GM23338 (cell line): ENCODE results near the gene SUPT3H. TPM values are rescaled to one million over a fixed set of nuclear protein-coding genes. Genes with fewer than 3 reads are reported as not detected.

Experiments used
- ATAC-seq: fragments of 200-7000 bp; cut with Tn5 transposase; 3 replicates; pipeline ENCODE4 v1.9.1; 2020
- DNase-seq: peaks from one replicate; pipeline ENCODE4 v3.0.0-alpha.2; 2015; ENCODE audit warnings: low spot score
- H2AFZ ChIP-seq: fragments of 200-600 bp; sonication (generic); 2 replicates; pipeline ENCODE4 v1.8.0; 2016; ENCODE audit warnings: antibody characterized with exemption, mild to moderate bottlenecking, moderate library complexity
- H3F3A ChIP-seq: fragments of 200-600 bp; sonication (generic); replicated peaks from 2 replicates; pipeline ENCODE4 v1.8.0; 2017; ENCODE audit warnings: antibody characterized with exemption, mixed run types, low read depth
- H3K27ac ChIP-seq: fragments of 200-600 bp; sonication (generic); 2 replicates; pipeline ENCODE4 v1.6.1; 2016; ENCODE audit warnings: low read depth
- H3K27me3 ChIP-seq: fragments of 200-600 bp; sonication (generic); 2 replicates; pipeline ENCODE4 v1.8.0; 2016; ENCODE audit warnings: mild to moderate bottlenecking, mixed run types, moderate library complexity; ENCODE audit not compliant: insufficient read depth
- H3K36me3 ChIP-seq: fragments of 200-600 bp; sonication (generic); 2 replicates; pipeline ENCODE4 v1.8.0; 2016; ENCODE audit warnings: mild to moderate bottlenecking; ENCODE audit not compliant: insufficient read depth
- H3K4me1 ChIP-seq: fragments of 200-600 bp; sonication (generic); 2 replicates; pipeline ENCODE4 v1.8.0; 2016; ENCODE audit warnings: mild to moderate bottlenecking, moderate library complexity; ENCODE audit not compliant: insufficient read depth
- H3K4me2 ChIP-seq: fragments of 200-600 bp; sonication (generic); 2 replicates; pipeline ENCODE4 v1.7.1; 2017; ENCODE audit warnings: mixed run types
- H3K4me3 ChIP-seq: fragments of 200-600 bp; sonication (generic); 2 replicates; pipeline ENCODE4 v1.6.1; 2016; ENCODE audit warnings: mixed run types
- H3K79me2 ChIP-seq: fragments of 200-600 bp; sonication (generic); replicated peaks from 2 replicates; pipeline ENCODE4 v1.8.0; 2017; ENCODE audit warnings: mild to moderate bottlenecking; ENCODE audit not compliant: insufficient read depth
- H3K9me2 ChIP-seq: fragments of 200-600 bp; sonication (generic); 2 replicates; pipeline ENCODE4 v1.8.0; 2017; ENCODE audit not compliant: insufficient read depth
- H4K20me1 ChIP-seq: fragments of 200-600 bp; sonication (generic); replicated peaks from 2 replicates; pipeline ENCODE4 v1.8.0; 2017; ENCODE audit warnings: mild to moderate bottlenecking; ENCODE audit not compliant: insufficient read depth
- H3K27ac Mint-ChIP-seq: 2 replicates; pipeline ENCODE4 v1.8.0; 2020; ENCODE audit warnings: inconsistent platforms, mild to moderate bottlenecking, moderate library complexity, mixed read lengths
- H3K27me3 Mint-ChIP-seq: 3 replicates; pipeline ENCODE4 v1.8.0; 2022; ENCODE audit warnings: low read depth, mild to moderate bottlenecking, moderate library complexity, mixed read lengths, inconsistent platforms; ENCODE audit not compliant: insufficient read depth, poor library complexity
- H3K36me3 Mint-ChIP-seq: 3 replicates; pipeline ENCODE4 v1.8.0; 2021; ENCODE audit warnings: low read depth, mild to moderate bottlenecking, inconsistent platforms, moderate library complexity, mixed read lengths
- H3K4me1 Mint-ChIP-seq: 3 replicates; pipeline ENCODE4 v1.8.0; 2020; ENCODE audit warnings: mild to moderate bottlenecking, inconsistent platforms, mixed read lengths
- H3K4me3 Mint-ChIP-seq: 3 replicates; pipeline ENCODE4 v1.8.0; 2021; ENCODE audit warnings: moderate library complexity, mild to moderate bottlenecking, inconsistent platforms, mixed read lengths
- H3K9me3 Mint-ChIP-seq: 3 replicates; pipeline ENCODE4 v1.8.0; 2020; ENCODE audit warnings: moderate library complexity, mild to moderate bottlenecking, inconsistent platforms, mixed read lengths
- CREB1 ChIP-seq: fragments of 250-450 bp; sonication (Bioruptor Pico); IDR thresholded peaks from 2 replicates; pipeline ENCODE4 v1.5.0; 2020; ENCODE audit warnings: low read depth, mild to moderate bottlenecking, moderate library complexity
- EZH2 ChIP-seq: fragments of 200-600 bp; sonication (generic); IDR thresholded peaks from one replicate; pipeline ENCODE4 v1.8.0; 2017; ENCODE audit warnings: antibody characterized with exemption, mild to moderate bottlenecking, low read depth; ENCODE audit not compliant: unreplicated experiment
- EZH2phosphoT487 ChIP-seq: fragments of 200-600 bp; sonication (generic); IDR thresholded peaks from one replicate; pipeline ENCODE4 v1.8.1; 2018; ENCODE audit warnings: antibody characterized with exemption; ENCODE audit not compliant: unreplicated experiment
- JUNB ChIP-seq: IDR thresholded peaks from one replicate; pipeline ENCODE4 v1.6.1; 2016; ENCODE audit warnings: antibody characterized with exemption; ENCODE audit not compliant: unreplicated experiment
- NANOG ChIP-seq: IDR thresholded peaks from 2 replicates; pipeline ENCODE4 v1.6.1; 2016; ENCODE audit warnings: antibody characterized with exemption, borderline replicate concordance
- POLR2AphosphoS5 ChIP-seq: IDR thresholded peaks from 2 replicates; pipeline ENCODE4 v1.6.1; 2016; ENCODE audit warnings: antibody characterized with exemption, low read depth
- STAT1 ChIP-seq: IDR thresholded peaks from one replicate; pipeline ENCODE4 v1.6.1; 2016; ENCODE audit warnings: antibody characterized with exemption; ENCODE audit not compliant: unreplicated experiment
- ZNF114 ChIP-seq: fragments of 250-450 bp; sonication (Bioruptor Pico); IDR thresholded peaks from 2 replicates; pipeline ENCODE4 v1.5.0; 2020; ENCODE audit warnings: mild to moderate bottlenecking, moderate library complexity
- polyA plus RNA-seq: library from polyadenylated mRNA; unstranded; fragments of >200 nt; fragmentation: Nextera tagmentation; extraction: Ambion mirVana; gene quantifications from 2 replicates; pipeline ENCODE4 v1.2.1, GENCODE V29; 2016
- total RNA-seq: library from RNA; depleted of rRNA; stranded (reverse); fragments of >200 nt; shearing (Covaris generic); gene quantifications from 2 replicates; pipeline ENCODE4 v1.2.3, GENCODE V29; 2014
- TF ChIP-seq, protein P1 (sequence below), 2 experiments: fragments of 200-600 bp in 1 of 2; sonication (generic) in 1 of 2; conservative IDR thresholded peaks; 2 replicates each; pipeline versions ENCODE4 v1.5.1 to v1.6.1; 2016 to 2017; ENCODE audit warnings: antibody characterized with exemption in 2 of 2, low read depth in 2 of 2, mild to moderate bottlenecking in 2 of 2, moderate library complexity in 1 of 2
- TF ChIP-seq, protein P2 (sequence below): IDR thresholded peaks from 2 replicates; pipeline ENCODE4 v1.6.1; 2016; ENCODE audit warnings: antibody characterized with exemption

The SUPT3H gene
- total and polyA plus RNA-seq, 2 experiments from 2014 or later, result 11.4 to 30.1 TPM

DNA sequence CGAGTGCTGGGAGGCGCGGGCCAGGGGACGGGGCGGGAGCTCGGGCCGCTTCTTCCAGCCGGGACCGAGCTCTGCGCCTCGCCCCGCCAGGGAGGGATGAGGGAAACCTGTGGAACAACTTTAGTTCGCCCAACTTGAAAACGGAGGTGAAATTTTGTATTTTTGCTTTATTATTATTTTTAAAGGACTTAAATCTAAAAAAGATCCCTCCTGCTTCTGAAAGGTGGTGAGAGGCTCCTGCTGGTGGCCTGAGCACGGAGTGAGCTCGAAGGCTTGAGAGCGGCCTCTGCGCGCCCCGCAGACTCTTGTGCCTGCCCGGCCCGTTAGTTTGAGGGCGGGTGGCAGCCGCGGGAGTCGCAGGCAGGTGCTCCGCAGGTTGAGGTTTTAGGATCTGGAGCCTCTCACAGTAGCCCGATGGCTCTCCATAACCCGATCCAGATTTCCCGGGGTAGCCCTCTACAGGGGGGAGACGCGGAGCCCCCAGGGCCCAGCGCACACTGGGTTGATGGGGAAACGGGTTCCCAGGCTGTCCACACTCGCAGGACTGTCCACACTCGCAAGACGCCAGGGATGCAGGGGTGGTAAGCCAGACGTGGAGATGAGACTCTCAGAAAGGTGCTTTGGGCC, 46.2 kb upstream of the SUPT3H start:
- H3K9me3 Mint-ChIP-seq, result no peaks in the 10 kb centered on the region
- no peaks in the 10 kb centered on the region; the same call in 2 of the 3 replicates for H3K36me3 Mint-ChIP-seq
- peak overlapping the region; percentile 90 for H3K4me3 ChIP-seq
- H3K27ac ChIP-seq, result no peak overlapping the region
- H3K4me2 ChIP-seq, result peak overlapping the region; percentile 94
- H3K9me2 ChIP-seq, result no peaks in the 10 kb centered on the region
- H3K27ac Mint-ChIP-seq, result no peak overlapping the region
- peaks cover 55% of the 10 kb centered on the region for H3K27me3 Mint-ChIP-seq
- H4K20me1 ChIP-seq, result no peaks in the 10 kb centered on the region
- no peaks in the 10 kb centered on the region for H3F3A ChIP-seq
- ATAC-seq (peak; percentile 37), DNase-seq (peak; percentile 64)
- no peaks in the 10 kb centered on the region for H3K36me3 ChIP-seq
- peaks cover 27% of the 10 kb centered on the region for H3K4me1 Mint-ChIP-seq
- peaks cover 30% of the 10 kb centered on the region for H3K4me1 ChIP-seq
- H2AFZ ChIP-seq, result peak overlapping the region; percentile 98
- H3K79me2 ChIP-seq, result no peaks in the 10 kb centered on the region
- TF ChIP-seq EZH2 (peak; percentile 54), NANOG (no peak), EZH2phosphoT487 (peak; percentile 61), POLR2AphosphoS5 (no peak)
- H3K4me3 Mint-ChIP-seq, result peak overlapping the region; percentile 85
- peaks cover 79% of the 10 kb centered on the region for H3K27me3 ChIP-seq

DNA sequence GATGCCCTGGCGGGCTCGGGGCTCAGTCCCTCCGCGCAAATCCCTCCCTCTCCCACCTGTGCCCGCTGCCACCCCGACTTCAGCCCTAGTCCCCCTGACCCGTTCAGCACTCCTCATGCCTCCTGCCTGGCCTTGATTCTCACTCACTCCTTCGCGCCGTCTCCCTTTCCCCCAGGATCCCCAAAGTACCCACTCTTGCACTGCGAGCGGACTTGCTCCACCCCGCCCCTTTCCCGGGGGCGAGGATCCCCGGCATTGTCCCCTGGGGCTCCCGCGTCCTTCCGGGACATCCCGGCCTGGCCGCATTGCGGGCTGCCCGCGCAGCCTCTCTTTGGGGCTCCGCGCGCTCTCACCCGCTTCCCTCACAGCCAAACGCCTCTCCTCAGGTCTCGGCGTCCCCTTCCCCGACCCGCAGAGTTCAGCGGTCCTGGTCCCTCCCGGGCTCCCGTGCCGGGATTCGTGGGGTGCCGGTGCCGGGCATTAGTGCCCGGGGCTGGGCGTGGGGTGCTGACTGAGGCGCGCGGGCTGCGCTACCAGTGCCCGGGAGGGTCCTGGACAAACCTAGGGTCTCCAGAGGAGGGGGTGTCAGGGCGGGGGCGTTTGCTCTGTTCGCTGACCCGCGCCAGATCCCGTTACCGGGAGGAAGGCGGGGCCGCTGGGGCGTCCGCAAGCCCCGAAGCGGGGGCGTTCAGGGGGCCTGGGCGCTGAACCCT, 45.5 kb upstream of the SUPT3H start:
- Histone ChIP-seq H3K4me1 (peaks cover 33% of the 10 kb centered on the region), H2AFZ (peak overlapping the region; percentile 98), H3K4me3 (peak overlapping the region; percentile 90), H3K79me2 (no peaks in the 10 kb centered on the region), H3K4me2 (peak overlapping the region; percentile 94), H3F3A (no peaks in the 10 kb centered on the region), H3K36me3 (no peaks in the 10 kb centered on the region), H3K27ac (no peak overlapping the region), H4K20me1 (no peaks in the 10 kb centered on the region), H3K27me3 (peaks cover 86% of the 10 kb centered on the region), H3K9me2 (no peaks in the 10 kb centered on the region)
- DNase-seq (peak; percentile 66), ATAC-seq (peak; percentile 45)
- Mint-ChIP-seq H3K4me3 (peak overlapping the region; percentile 85), H3K27ac (no peak overlapping the region), H3K4me1 (peaks cover 27% of the 10 kb centered on the region), H3K27me3 (peaks cover 62% of the 10 kb centered on the region), H3K9me3 (no peaks in the 10 kb centered on the region), H3K36me3 (no peaks in the 10 kb centered on the region; the same call in 2 of the 3 replicates)
- TF ChIP-seq POLR2AphosphoS5, result peak; percentile 38; the same call in 1 of the 2 replicates
- TF ChIP-seq EZH2, result peak; percentile 6
- no peak for TF ChIP-seq NANOG

DNA sequence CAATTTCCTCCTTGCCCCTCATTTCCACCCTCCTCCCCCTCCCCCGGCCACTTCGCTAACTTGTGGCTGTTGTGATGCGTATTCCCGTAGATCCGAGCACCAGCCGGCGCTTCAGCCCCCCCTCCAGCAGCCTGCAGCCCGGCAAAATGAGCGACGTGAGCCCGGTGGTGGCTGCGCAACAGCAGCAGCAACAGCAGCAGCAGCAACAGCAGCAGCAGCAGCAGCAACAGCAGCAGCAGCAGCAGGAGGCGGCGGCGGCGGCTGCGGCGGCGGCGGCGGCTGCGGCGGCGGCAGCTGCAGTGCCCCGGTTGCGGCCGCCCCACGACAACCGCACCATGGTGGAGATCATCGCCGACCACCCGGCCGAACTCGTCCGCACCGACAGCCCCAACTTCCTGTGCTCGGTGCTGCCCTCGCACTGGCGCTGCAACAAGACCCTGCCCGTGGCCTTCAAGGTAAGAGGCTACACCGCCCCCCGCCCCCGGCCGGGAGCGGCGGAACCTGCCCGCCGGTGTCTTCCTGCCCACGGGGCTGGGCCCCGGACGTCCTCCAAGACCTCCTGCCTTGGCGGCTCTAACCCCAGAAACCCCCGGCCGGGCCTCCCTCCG, 44.9 kb upstream of the SUPT3H start:
- DNase-seq, result peak; percentile 62
- Histone ChIP-seq H3K27me3 (peaks cover 92% of the 10 kb centered on the region), H3K27ac (no peak overlapping the region), H3F3A (no peaks in the 10 kb centered on the region), H3K4me1 (peaks cover 33% of the 10 kb centered on the region), H3K79me2 (no peaks in the 10 kb centered on the region), H3K36me3 (no peaks in the 10 kb centered on the region), H3K4me3 (peak overlapping the region; percentile 90), H4K20me1 (no peaks in the 10 kb centered on the region), H2AFZ (peak overlapping the region; percentile 98), H3K9me2 (no peaks in the 10 kb centered on the region), H3K4me2 (peak overlapping the region; percentile 94)
- H3K4me1 Mint-ChIP-seq, result peaks cover 27% of the 10 kb centered on the region
- no peak overlapping the region for H3K27ac Mint-ChIP-seq
- no peaks in the 10 kb centered on the region for H3K9me3 Mint-ChIP-seq
- peaks cover 62% of the 10 kb centered on the region for H3K27me3 Mint-ChIP-seq
- H3K36me3 Mint-ChIP-seq, result no peaks in the 10 kb centered on the region; the same call in 2 of the 3 replicates
- H3K4me3 Mint-ChIP-seq, result peak overlapping the region; percentile 85
- ATAC-seq, result peak; percentile 18
- TF ChIP-seq, protein P1, sequence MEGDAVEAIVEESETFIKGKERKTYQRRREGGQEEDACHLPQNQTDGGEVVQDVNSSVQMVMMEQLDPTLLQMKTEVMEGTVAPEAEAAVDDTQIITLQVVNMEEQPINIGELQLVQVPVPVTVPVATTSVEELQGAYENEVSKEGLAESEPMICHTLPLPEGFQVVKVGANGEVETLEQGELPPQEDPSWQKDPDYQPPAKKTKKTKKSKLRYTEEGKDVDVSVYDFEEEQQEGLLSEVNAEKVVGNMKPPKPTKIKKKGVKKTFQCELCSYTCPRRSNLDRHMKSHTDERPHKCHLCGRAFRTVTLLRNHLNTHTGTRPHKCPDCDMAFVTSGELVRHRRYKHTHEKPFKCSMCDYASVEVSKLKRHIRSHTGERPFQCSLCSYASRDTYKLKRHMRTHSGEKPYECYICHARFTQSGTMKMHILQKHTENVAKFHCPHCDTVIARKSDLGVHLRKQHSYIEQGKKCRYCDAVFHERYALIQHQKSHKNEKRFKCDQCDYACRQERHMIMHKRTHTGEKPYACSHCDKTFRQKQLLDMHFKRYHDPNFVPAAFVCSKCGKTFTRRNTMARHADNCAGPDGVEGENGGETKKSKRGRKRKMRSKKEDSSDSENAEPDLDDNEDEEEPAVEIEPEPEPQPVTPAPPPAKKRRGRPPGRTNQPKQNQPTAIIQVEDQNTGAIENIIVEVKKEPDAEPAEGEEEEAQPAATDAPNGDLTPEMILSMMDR (conservative IDR thresholded peaks at IDR 0.05; ENCODE audit: low read depth in 2 of 2), result no peak
- TF ChIP-seq EZH2 (no peak), STAT1 (no peak), ZNF114 (CRISPR knock-in tag) (no peak), CREB1 (CRISPR knock-in tag) (no peak), NANOG (no peak), JUNB (no peak)
- TF ChIP-seq, protein P2, sequence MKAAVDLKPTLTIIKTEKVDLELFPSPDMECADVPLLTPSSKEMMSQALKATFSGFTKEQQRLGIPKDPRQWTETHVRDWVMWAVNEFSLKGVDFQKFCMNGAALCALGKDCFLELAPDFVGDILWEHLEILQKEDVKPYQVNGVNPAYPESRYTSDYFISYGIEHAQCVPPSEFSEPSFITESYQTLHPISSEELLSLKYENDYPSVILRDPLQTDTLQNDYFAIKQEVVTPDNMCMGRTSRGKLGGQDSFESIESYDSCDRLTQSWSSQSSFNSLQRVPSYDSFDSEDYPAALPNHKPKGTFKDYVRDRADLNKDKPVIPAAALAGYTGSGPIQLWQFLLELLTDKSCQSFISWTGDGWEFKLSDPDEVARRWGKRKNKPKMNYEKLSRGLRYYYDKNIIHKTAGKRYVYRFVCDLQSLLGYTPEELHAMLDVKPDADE, result no peak
